ENCODE results near the gene MGAT4D.
"Not testable (repeated sequence)": the region's sequence is repeated elsewhere in the genome, so short reads cannot be mapped to it uniquely, and the experiment has no call there.

MGAT4D gene

GRCh38 chr4:140515423-140515822 lies 17.3 kb upstream of the MGAT4D start:
- Histone ChIP-seq H3K4me3 (ENCODE audit: low read depth, low read length) (no peak overlapping the region), H3K36me3 (no peaks in the 10 kb centered on the region), H3K4me1 (no peaks in the 10 kb centered on the region), H3K9me3 (no peaks in the 10 kb centered on the region; the same call in 1 of the 2 replicates), H3K27me3 (peaks cover 8% of the 10 kb centered on the region; the same call in 1 of the 2 replicates)
- no peak for DNase-seq
- TF ChIP-seq CTCF (IDR thresholded peaks at IDR 0.05; ENCODE audit: low read depth, low read length), result no peak

- H3K4me3 ChIP-seq (ENCODE audit: low read depth, low read length); H3K36me3 ChIP-seq; DNase-seq; H3K9me3 ChIP-seq; H3K4me1 ChIP-seq; H3K27me3 ChIP-seq: not testable (repeated sequence)
Measured at GRCh38 chr4:140513765-140514164, 15.7 kb upstream of the MGAT4D start.

- TF ChIP-seq CTCF (IDR thresholded peaks at IDR 0.05; ENCODE audit: low read depth, low read length), result no peak
- peaks cover 2% of the 10 kb centered on the region; the same call in 1 of the 2 replicates for H3K9me3 ChIP-seq
- H3K36me3 ChIP-seq, result no peaks in the 10 kb centered on the region
Measured at GRCh38 chr4:140504261-140504660, 6.2 kb upstream of the MGAT4D start.

GRCh38 chr4:140499391-140499790 lies 1.3 kb upstream of the MGAT4D start:
- DNase-seq, result no peak
- Histone ChIP-seq H3K4me3 (ENCODE audit: low read depth, low read length) (no peak overlapping the region), H3K27me3 (no peaks in the 10 kb centered on the region; the same call in 1 of the 2 replicates), H3K9me3 (no peaks in the 10 kb centered on the region), H3K4me1 (no peaks in the 10 kb centered on the region), H3K36me3 (no peaks in the 10 kb centered on the region)
- no peak for TF ChIP-seq CTCF (IDR thresholded peaks at IDR 0.05; ENCODE audit: low read depth, low read length)

More at GRCh38 chr4:140504261-140504660, 6.2 kb upstream of the MGAT4D start:
- Histone ChIP-seq H3K27me3 (no peaks in the 10 kb centered on the region; the same call in none of the 2 replicates), H3K4me3 (ENCODE audit: low read depth, low read length) (no peak overlapping the region), H3K4me1 (no peaks in the 10 kb centered on the region)
- DNase-seq, result no peak

GRCh38 chr4:140497405-140497746 lies 717 bp downstream of the MGAT4D start:
- Histone ChIP-seq H3K4me1 (no peaks in the 10 kb centered on the region), H3K27me3 (no peaks in the 10 kb centered on the region; the same call in 1 of the 2 replicates), H3K9me3 (no peaks in the 10 kb centered on the region), H3K4me3 (ENCODE audit: low read depth, low read length) (no peak overlapping the region), H3K36me3 (no peaks in the 10 kb centered on the region)
- TF ChIP-seq CTCF (IDR thresholded peaks at IDR 0.05; ENCODE audit: low read depth, low read length), result no peak
- no peak for DNase-seq

- no peak for DNase-seq
- Histone ChIP-seq H3K36me3 (no peaks in the 10 kb centered on the region), H3K9me3 (no peaks in the 10 kb centered on the region), H3K27me3 (no peaks in the 10 kb centered on the region), H3K4me3 (ENCODE audit: low read depth, low read length) (no peak overlapping the region), H3K4me1 (no peaks in the 10 kb centered on the region)
- TF ChIP-seq CTCF (IDR thresholded peaks at IDR 0.05; ENCODE audit: low read depth, low read length), result no peak
Measured at GRCh38 chr4:140485939-140486338, 12.2 kb downstream of the MGAT4D start.

GRCh38 chr4:140483445-140483844 lies 14.6 kb downstream of the MGAT4D start:
- Histone ChIP-seq H3K9me3 (no peaks in the 10 kb centered on the region), H3K4me1 (no peaks in the 10 kb centered on the region)
- TF ChIP-seq CTCF (IDR thresholded peaks at IDR 0.05; ENCODE audit: low read depth, low read length), result no peak

More at GRCh38 chr4:140483445-140483844, 14.6 kb downstream of the MGAT4D start:
- no peak for DNase-seq
- Histone ChIP-seq H3K4me3 (ENCODE audit: low read depth, low read length) (no peak overlapping the region), H3K27me3 (no peaks in the 10 kb centered on the region), H3K36me3 (no peaks in the 10 kb centered on the region)

All from BE2C (cell line).